HG02610 (cell line): ENCODE results near the gene RPS6KA5.

Experiments used
- ATAC-seq: cut with Tn5 transposase; IDR thresholded peaks from one replicate; pipeline ENCODE4 v1.9.1; 2021; ENCODE audit warnings: mild to moderate bottlenecking, moderate library complexity; ENCODE audit not compliant: unreplicated experiment

Gene RPS6KA5

DNA sequence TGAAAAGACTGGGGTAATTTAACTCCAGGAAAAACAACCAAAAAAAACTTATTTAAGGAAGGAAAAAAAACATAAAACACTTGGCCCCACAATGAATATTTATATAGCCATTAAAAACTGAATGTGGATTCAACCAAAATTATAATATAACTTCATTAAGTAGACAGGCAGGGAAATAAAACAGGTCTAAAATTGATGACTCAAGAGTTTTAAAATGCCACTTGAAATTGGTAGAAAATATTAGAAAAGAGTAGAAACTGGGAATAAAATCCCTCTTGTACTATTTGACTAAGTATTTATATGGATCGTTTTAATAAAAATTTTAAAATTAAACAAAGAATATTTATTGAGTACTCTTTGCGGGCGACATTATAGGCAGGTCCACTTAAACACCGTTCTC, 28.8 kb downstream of the RPS6KA5 start:
- no peak for ATAC-seq

DNA sequence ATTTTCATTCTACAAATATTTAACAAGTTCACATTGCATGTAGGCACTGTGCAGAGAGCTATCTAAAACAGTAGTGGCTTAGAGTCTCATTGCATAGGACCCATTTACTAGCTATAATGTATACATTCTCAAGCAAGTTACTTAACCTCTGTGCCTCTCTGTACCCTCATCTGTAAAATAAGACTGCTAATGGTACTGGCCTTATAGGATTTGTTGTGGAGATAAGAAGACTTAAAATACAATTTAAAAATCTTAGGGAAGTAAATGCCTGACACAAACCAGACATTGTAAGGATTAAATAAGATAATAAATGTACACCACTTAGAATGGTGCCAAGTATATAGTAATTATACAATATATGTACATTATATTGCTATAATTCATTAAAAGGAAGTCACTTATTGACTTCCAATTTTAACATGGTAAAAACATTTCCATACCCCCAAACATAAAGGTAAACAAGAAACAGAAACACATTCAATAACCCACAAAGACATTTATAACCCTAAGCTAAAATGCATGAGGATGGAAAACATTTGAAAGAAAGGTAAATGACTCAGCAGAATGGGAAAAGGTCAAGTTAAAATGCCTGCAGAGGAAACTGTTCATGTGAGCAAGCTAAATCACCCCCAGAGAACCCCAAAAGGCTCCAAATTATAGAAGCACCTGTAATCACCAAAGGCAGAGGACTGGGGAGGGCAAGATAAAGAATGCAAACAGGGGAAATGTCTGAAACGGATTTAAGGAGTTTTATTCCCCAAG, 30.8 kb downstream of the RPS6KA5 start:
- ATAC-seq, result no peak

DNA sequence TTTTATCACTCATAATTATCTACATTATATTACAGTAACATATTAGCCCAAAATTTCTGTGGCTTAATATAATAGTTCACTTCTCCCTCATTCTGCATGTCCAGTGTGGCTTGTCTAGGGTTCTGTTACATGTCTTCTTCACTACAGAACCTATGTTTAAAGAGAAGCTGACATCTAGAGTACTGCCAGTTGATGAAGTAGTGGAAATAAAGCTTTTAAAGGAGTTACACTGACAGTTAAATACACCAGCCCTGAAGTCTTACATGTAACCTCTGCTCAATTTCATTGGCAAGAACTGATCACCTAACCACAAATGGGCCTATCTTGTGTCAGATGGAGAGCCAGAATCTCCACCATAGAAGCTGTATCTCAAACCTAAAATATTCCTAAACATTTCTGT, 32.9 kb downstream of the RPS6KA5 start:
- ATAC-seq, result no peak

DNA sequence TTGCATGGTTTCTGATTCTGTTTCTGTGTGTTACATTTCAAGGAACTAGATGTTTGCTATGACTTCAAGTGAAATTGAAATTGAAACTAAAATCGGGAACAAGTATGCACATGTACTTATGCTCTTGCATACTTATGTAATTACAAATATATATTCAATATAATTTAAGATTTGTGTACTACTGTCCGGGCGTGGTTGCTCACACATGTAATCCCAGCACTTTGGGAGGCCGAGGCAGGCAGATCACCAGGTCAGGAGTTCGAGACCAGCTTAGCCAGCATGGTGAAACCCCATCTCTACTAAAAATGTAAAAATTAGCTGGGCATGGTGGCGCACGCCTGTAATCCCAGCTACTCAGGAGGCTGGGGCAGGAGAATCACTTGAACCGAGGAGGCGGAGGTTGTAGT, 37.8 kb downstream of the RPS6KA5 start:
- ATAC-seq, result peak; percentile 87

DNA sequence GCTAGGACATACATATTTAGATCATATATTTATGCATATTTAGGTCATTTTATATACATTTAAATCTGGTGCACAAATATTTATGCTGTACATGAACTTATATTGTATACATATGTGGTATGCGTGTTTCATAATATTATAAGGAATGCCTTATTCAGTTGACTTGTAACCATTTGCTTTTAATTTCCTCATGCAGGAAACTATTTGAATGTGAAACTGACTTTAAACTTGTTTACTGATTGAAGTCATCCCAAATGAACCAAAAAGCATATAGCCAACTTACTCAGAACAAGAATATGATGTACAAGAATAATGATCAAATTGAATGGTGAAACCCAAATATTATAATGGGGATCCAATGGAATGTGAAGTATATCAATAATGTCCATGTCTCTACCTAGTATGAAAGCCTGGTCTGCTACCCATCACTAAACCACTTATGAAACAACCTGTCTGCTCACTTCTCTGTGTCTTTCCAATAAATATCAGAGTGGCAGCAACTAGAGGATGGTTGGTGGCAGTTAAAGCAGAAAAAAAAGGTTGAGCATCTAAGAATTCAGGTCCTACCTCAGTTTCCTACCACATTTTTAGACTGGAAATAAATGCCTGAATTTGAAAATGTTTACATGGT, 38.3 kb downstream of the RPS6KA5 start:
- ATAC-seq, result peak; percentile 28

DNA sequence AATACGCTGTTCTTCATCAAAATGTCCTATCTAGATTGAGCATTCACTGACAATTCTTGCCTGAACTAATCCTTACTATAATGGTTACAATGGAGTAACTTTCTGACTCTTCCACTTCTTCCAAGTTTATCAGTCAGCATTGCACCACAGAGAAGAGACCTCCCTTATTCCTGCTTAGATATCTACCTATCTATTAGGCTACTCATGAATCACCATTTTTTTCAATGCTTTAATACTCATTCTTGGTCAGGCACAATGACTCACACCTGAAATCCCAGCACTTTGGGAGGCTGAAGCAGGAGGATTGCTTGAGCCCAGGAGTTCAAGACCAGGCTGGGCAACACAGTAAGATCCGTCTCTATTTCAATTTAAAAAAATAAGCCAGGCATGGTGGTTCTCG, 39.3 kb downstream of the RPS6KA5 start:
- ATAC-seq, result no peak

DNA sequence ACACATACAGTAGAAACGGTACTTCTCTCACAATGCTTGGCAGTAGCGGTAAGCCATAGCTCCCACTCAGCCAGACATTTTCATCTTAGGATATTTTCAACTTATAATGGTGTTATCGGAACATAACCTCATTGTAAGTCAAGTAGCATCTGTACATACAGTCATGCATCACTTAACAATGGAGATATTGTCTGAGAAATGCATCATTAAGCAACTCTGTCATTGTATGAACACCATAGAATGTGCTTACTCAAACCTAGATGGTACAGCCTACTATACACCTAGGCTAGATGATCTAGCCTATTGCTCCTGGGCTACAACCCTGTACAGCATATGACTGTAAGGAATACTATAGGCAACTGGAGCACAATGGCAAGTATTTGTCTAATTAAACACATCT, 40.8 kb downstream of the RPS6KA5 start:
- ATAC-seq, result peak; percentile 37

DNA sequence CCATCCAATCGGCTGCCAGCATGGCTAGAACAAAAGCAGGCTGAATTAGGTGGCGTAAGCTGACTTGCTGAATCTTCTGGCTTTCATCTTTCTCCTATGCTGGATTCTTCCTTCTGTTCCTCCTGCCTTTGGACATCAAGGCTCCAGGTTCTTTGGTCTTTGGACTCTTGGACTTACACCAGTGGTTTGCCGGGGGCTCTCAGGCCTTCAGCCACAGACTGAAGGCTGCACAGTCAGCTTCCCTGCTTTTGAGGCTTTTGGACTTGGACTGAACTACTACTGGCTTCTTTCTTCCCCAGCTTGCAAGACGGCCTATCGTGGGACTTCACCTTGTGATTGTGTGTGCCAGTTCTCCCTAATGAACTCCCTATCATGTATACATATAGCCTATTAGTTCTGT, 42.0 kb downstream of the RPS6KA5 start:
- no peak for ATAC-seq

DNA sequence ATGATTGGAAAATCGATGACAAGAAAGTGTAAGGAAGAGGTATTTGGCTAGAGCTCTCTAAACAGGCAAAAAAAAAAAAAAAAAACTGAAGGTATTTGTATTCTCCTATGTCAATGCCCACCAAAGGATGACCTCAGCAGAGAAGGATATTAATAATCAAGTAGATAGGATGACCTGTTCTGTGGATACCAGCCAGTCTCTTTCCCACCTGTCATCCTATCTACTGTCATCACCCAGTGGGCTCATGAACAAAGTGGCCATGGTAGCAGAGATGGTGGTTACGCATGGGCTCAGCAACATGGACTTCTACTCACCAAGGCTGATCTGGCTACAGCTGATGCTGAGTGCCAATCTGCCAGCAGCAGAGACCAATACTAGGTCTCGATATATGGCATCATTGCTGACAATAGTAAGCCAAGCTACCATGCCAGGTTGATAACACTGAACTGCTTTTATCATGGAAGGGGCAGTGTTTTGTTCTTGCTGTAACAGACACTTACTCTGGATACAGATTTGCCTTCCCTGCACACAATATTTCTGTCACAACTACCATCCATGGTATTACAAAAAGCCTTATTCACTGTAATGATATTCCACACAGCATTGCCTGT, 43.5 kb downstream of the RPS6KA5 start:
- ATAC-seq, result no peak

DNA sequence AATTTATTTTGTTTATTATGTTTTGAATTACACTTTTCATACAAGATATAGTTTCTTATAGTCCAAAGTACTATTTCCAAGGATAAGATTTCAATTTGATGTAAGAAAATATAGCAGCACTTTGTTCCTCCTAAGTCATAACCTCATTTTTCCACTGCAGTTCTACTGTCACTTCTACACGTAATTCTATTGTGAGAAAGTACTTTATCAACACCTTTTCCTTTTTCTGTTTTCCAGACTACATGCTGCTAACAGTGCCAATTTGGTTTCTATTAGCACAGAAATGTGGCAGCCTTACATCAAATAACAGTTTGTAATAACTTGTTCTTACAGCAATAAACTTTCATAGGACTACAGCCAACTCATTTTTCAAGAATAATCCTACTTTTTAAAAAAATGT, 45.0 kb downstream of the RPS6KA5 start:
- ATAC-seq, result no peak

DNA sequence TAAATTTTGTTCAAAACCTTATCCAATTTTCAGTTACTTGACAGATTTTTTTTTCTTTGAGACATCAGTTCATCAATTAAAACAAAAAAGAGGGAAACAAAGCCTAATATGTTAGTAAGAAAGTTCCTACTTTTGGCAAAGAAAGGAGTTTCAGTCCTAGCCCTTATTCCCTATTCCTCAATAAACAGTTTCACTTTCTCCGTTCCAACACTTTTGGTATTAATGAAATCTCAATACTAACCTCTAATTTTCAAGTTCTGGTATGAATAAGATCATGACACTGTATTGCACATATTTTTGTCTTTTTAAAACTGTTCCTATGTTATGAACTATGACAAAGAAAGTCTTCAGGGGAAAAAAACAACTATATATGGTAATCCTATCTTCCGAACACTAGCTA, 48.4 kb downstream of the RPS6KA5 start:
- no peak for ATAC-seq

DNA sequence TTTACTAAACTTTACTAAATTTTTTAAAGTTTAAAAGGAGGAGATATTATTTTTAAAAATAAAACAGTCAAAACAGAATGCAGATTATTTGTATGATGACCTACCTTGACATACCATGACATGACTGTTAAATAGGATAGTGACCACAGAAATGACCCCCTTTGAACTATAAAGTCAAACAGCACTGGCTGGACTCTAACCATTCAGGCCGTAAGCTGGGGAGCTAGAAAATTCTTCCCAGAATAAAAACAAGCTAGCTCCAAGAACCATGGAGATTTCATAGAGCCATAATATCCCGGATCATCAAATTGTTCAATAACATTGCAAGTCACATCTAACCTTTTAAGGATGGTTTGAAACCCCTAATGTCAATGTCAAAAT, 50.3 kb downstream of the RPS6KA5 start:
- no peak for ATAC-seq

DNA sequence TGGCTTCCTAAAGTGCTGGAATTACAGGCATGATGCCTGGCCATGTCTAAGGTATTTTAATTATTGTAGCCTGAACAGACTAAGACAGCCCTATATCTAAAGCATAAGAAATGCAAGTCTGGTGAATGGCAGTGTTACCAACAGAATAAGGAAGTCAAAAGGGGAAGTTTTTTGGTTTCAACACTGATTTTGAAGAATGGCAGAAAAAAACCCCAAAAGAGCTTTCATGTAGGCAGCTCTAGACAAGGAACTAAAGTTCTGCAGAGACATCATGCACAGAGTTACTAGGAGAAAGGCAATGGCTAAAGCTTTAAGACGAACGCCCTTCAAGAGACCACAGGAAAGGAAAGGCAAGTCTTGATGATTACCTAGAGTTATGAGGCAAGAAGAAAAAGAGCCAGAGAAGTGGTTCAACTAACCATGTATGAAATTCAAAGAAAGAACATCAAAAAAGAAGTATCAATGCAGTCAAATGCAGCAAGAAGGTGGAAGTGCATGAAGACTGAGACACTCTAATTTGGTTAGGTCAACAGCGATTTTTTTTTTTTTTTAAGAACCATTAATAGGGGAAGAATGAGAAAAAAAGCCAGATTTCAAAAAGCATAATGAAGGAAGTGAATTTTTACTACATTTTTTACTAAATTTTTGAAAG, 50.8 kb downstream of the RPS6KA5 start:
- peak; percentile 87 for ATAC-seq

DNA sequence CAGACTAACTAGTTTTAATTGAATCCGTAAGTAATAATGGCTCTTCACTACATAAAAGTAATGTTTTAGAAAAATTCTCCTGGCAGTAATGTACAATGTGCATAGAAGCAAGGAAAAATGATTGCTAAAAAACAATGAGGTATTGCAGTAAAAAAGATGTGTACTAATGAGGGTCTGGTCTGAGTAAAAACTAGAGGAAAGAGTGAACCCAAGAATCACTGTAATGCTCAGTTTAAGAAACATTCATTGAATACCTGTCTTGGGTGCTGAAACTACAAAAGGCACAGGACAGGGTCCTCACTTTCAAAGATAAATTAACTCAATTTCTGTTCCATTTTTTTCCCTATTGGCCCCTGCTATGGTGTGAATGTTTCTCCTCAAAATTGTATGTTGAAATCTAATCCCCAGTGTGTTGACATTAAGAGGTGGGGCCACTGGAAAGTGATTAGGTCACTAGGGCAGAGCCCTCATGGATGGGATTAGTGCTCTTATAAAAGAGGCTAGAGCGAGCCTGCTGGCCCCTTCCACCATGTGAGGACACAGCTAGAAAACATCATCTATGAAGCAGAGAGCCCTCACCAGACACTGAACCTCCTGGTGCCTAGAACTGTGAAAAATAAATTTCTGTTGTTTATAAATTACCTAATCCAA, 51.6 kb downstream of the RPS6KA5 start:
- ATAC-seq, result no peak

DNA sequence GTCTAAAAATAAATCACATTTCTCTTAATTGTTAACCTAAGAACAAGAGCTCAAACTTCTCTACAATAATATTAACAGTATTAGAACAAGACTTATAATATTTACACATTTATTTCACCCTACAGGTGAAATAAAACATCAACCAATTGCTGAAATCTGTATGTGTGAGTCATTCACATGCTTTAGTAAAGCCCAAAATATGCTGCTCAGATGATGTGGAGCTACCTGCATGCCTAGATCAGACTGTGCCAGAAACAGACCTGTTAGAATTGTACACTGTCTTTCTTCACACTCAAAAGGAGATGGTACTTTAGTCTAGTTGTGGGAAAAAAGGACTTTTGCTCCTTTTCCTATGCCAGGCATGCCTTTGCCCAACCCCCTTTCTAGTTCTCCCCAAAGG, 54.7 kb downstream of the RPS6KA5 start:
- no peak for ATAC-seq

DNA sequence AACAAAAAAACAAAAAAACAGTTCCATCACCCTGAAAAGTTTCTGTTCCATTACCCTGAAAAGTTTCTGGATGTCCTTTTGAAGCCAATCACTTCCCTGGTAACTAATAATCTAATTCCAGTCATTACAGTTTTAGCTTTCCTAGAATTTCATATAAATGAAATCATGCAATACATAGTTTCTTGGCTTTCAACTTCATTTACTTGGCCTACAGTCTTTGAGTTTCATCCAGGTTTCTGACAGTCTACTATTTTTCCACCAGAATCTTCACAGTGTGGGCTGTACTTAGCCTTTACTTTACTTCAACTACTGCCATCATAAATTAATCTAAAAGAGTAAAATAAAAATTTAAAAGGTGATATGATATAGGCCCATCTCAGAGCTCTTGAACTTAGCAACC, 55.5 kb downstream of the RPS6KA5 start:
- ATAC-seq, result no peak

DNA sequence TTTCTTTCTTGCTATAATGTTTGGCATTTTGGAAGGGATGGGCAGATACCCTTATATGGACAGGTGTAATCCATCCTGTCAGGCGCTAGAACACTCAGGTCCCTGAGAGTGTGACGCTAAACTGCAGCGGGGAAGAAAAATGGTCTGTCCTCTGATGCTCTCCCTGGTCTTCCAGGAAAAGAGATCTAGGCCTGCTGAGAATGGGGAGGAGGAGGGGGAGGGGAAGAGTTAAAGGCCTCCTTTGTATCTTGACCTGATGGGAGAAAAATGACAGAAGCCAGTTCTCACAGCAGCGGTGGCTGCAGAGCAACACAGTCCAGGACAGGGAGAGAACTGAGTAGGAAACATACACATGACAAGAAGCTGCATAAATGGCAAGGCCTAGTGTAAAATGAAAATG, 61.1 kb downstream of the RPS6KA5 start:
- no peak for ATAC-seq

DNA sequence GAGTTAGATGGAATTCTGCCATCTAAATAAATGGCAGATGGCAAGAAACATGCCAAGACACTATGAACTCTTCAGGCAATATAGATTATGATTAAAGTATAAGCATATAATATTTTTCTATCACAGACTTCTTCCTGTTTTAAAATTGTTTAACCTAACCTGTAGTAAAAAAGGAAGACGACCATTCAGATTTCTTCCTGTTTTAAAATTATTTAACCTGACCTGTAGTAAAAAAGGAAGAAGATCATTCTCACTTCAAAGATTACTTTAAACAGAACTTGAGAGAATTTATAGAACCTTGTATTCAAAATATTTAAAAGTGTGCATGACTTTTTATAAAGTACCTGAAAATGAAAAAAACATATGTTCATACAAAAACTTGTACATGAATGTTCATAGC, 63.5 kb downstream of the RPS6KA5 start:
- ATAC-seq, result no peak

DNA sequence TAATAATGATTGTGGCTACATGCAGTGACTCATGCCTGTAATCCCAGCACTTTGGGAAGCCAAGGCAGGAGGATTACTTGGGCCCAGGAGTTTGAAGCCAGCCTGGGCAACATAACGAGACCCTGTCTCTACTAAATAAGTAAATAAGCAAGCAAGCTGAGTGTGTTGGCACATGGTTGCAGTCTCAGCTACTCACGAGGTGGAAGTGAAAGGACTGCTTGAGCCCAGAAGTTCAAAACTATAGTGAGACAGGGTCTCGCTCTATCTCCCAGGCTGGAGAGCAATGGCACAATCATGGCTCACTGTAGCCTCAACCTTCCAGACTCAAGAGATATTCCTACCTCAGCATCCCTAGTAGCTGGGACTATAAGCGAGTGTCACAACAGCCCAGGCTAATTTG, 64.7 kb downstream of the RPS6KA5 start:
- no peak for ATAC-seq

DNA sequence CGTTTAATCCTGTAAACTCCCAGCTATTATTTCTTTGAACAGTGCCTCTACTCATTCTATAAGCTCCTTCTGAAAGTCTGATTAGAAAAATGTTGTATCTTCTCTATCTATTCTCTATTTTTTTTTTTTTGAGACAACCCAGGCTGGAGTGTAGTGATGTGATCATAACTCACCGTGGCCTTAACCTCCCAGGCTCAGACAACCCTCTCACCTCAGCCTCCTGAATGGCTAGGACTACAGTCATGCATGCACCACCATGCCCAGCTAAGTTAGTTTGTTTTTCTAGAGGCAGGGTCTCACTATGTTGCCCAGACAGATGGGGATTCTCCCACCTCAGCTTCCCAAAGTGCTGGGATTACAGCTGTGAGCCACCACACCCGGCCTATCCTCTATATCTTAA, 66.6 kb downstream of the RPS6KA5 start:
- ATAC-seq, result no peak

DNA sequence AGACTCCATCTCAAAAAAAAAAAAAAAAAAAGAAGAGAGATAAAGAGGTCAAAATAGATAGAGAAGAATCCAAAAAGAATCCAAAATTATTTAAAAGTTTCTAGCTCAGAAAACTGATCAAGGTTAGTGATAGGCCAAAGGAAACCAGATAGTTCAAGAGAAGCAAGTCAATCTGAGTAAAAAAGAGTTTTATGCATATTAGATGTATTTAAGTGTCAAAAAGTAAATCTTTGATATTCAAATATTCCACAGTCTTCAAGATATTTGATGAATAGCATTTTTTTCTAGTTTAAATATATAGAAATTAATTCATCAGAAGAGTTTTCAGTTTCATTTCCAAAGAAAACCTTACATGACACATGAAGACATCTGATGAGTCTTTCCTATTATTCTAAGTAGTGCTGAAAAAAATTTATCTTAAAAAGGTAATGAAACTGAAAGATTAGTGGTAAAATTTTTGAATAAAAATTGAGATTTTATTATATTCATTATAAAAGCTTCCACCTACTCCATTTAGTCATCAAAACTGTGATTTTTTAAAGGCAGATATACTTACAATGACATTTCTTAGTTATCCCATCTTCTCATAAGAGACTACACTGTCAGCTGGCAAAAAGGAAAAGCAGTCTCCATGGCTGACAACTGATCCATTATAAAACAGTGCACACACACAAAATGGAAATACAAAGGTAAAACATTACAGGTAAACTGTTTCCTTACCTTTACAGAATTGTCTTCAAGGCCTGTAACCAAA, 68.6 kb downstream of the RPS6KA5 start:
- no peak for ATAC-seq
